Endometrial microvascular endothelial cells (primary cell): ENCODE measurements around the gene CTBP2. TPM values are rescaled to one million over a fixed set of nuclear protein-coding genes. Genes with fewer than 3 reads are reported as not detected.

Source experiments
- in situ Hi-C: cut with HindIII; loops from 2 replicates; pipeline ENCODE4 v1.10.0; 2017; ENCODE audit warnings: low sequenced_read_pairs, low pct_unique_long_range_greater_than_20kb; ENCODE audit errors: inconsistent ontology term
- total RNA-seq: library from RNA; depleted of rRNA; stranded (reverse); fragments of >200 nt; gene quantifications from one replicate; pipeline ENCODE4 v1.2.3, GENCODE V29; 2015; ENCODE audit errors: inconsistent ontology term

CTBP2 gene
- total RNA-seq, 1 donor from 2014 or later, result 89.9 TPM

DNA sequence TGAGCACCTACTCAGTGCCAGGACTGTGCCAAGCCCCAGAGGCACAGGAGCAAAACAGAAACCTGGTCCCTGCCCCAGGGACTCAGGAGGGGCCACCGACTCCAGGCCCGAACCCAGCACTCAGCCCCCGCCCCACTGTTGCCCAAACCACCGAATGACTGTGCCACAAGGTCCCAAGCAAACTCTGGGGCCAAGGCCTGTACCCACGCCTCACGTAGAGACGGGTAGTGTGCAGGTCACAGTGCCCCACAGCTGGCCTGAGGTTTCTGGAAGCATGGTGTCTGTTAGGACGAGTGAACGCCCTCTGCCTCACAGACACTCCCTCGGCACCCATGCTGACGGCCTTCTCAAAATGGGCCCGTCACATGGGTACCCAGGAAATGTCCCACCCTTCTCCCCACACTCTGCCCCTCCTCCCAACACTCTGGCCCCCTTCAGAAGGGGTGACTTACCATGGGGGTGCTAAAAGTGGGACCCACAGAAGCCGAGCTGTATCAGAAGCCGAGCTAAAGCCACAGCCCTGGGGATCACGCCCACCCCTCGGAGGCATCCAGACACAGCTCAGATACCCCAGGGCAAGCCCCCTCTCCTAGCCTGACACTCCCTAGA is 44.2 kb downstream of the CTBP2 start:
- in situ Hi-C loops, result no loop called here

DNA sequence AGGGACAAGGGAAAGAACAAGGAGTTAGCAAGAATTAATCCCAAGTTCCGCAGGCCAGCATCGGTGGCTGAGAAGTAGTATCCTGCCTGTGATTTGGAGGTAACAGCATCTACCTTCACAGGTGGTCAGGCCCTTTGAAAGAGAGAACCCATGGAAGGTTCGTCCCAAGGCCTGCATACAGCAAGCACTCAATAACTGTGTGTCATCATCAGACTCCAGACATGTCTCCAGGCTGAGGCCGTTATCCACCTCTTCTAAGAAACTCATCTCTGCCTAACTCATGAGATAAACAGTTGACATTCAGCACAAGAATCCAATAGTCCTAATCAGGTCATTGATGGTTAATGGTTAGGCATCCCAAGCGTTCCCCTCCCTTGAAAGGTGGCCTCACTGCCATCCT is 45.0 kb downstream of the CTBP2 start:
- in situ Hi-C loops, result no loop called here

DNA sequence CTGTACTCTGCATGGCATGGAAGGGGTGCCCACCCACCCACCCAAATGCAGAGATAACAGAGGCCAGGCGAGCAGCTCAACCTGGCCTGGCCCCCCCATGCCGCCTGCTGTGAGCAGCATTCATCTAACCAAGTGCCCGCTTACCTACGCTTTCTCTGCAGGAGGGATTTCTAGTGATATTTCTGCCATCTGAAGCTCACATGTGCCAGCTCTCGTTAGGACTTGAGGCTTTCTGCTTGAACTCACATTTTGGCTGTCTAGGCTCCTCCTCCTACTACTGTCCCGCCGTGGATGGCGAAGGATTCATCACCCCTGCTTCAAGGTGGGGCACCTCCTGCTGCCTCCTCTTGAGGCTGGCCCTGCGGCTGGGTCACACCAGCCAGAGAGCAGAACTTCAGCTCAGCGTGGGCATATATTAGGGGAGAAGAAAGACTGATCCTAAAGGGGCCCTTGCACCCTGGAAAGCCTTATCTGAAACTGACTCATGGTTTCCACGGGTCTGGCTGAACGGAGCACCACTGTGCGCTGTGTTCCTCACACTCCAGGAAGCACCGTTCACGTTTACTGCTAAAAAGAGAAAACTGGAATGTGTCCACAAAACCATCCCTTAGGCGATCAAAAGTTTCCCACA is 45.5 kb downstream of the CTBP2 start:
- in situ Hi-C loops, result no loop called here

DNA sequence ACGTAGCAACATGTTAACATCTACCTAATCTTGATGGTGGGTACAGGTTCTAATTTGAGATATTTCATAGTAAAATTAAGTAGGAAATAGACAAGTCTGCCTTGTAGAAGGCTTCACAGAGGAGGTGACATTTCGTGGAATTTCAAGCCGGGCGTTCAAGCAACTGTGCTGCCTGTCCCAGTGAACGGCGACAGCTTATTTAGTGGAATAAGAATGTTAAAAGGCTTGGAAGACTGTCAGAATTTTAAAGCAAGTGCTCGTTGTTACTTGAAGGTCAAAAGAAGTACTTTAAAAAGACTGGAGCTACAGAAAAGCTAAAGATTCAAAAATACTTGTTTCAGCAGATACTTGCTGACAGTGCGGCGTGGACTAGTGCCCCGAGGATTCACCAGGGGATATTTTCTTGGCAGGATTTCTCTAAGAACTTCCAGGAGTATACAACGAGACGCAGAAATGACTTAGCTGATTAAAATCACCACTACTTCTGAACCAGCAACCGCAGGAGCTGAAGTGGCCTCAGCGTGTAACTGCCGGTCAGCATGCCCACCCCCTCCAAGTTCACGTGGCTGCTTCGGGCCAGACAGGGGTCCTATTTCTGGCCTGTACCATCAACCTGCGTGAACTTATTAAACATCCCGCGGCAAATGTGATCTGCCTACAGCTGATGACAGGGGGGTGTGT is 46.5 kb downstream of the CTBP2 start:
- in situ Hi-C loops, result no loop called here

DNA sequence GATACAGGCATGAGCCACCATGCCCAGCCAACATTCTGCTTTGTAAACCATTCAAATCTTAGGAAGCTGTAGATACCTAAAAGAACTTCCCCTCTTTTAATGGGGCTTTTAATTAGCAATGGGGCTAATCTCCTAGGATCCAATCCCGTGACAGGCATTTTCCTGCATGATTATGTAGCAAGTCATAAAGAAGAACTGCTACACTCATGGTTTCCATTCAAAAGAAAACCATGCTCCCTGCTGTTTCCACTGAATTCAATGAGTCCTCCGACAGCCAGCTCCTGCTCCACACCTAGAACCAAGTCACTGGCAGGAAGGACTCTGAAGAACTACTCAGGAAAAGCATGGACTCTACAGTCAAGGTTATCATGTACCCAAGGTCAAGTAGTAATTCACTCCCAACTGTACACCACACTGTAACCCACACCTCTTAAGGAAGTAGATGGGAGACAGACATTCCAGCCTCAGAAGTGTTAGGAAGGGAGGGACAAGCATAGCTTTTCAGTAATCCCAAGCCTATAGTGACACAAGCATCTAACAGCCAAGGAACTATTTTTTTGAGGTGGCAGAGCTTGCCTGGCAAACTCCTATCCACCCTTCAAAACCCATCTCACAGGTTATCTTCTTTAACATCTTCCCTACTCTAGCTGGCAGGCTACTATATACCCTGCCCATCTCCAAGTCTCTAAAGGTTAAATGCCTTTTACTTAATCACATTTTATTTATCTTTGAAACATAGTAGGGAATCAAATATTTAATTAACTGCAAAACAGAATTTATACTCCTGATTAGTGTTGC is 47.5 kb downstream of the CTBP2 start:
- in situ Hi-C loops, result no loop called here

DNA sequence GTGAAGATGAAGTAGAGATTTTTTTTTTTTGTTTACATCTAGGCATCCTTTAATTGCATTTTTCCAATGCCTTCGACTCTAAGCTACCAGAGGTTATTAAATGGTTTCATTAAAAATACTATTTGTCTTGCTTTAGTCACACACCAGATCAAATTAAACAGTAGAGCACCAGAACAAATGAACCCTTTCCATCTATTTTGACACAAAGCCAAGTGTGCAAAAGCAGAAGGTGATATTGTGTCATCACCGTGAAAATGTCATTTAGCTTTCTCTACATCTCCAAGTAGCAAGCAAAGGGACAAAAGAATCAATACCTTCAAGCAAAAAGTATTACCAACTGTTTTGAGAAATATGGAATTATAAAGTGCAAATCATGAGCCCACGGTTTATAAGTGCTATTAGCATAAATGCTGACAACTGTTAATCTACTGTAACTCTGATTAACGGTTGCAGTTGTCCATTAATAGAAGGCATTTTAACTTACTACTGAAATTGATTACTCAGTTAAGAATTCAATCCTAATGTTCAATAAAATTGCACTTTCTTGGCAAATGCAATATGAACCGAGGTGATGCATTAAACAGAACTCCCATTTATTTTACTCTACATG is 49.1 kb downstream of the CTBP2 start:
- in situ Hi-C loops, result no loop called here

DNA sequence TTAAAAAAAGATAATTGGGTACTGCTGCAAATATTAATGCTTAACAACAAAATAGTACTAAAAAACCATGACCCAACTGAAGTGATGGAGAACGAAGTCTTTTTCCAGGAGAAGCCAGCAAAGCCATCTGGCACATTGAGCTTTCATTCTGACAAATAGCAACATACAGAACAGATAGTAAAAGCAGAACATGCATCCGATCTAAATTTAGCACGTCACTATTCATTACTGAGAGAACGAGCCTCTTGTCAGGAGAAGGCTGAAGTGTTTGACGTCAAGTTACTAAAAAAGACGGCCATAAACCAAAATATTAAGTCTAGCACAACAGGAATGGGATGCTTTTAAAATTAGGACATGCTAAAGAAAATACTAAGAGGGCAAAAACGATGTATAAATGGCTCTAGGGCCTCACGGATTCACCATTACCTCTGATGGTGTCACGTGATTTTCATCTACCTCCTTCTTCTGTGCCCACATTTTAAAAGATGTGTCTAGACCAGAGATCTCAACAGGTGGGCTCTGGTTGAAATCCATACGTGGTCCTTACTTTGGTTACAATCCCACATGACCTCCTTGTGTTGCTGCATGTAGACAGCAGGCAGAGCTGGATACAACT is 52.3 kb downstream of the CTBP2 start:
- in situ Hi-C loops, result no loop called here

DNA sequence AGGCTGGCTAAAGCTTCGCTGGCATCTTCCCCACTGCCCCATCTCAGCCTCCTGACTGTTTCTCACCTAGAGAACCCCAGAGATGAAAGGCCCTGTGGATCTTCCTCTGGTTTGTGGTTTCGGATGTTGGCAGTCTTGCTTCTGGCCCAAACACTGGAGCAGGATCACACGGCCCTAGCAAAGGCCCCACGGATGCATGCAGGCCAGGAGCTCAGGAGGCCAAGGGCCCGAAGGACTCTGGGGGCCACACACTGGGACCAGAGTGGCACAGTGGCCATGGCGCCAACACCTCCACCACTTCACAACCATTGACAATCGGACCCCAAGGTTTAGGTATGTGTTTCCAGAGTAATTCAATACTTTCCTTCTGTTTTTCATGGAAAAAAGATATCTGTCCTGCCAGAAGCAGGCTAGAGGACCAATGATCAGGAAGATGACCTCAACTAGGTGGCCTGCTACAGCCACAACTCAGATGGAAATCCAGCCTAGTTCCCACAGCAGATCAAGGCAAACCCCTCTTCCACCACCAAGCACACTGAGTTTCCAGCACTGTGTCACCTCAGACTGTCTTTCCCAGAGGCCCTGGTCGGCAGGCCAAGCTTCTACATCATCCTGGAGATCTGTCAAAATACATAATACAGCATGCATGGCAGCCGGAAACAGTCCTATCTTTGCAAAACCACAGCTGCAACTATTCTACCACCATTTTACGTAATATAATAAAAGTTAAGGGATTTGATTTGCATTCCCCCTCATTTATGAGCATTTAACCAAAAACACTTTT is 53.0 kb downstream of the CTBP2 start:
- in situ Hi-C loops, result no loop called here

DNA sequence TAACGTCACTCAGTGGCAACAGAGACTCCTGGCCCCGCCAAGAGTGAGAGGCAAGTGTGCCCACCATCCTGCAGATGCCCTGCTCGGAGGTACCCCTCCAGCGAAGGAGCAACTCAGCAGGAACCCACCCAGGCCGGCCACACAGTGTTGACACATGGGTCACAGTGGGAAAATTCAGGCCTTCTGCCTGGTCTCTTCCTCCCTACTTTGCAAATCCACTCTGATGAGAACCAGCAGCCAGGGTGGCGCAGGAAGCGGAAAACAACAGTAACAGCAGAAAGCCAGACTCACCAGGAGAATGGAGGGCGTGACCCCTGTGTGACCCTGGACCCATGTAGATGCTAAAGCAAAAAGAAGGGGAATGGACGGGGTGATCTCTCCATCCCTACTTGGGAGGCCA is 53.8 kb downstream of the CTBP2 start:
- in situ Hi-C loops, result no loop called here

DNA sequence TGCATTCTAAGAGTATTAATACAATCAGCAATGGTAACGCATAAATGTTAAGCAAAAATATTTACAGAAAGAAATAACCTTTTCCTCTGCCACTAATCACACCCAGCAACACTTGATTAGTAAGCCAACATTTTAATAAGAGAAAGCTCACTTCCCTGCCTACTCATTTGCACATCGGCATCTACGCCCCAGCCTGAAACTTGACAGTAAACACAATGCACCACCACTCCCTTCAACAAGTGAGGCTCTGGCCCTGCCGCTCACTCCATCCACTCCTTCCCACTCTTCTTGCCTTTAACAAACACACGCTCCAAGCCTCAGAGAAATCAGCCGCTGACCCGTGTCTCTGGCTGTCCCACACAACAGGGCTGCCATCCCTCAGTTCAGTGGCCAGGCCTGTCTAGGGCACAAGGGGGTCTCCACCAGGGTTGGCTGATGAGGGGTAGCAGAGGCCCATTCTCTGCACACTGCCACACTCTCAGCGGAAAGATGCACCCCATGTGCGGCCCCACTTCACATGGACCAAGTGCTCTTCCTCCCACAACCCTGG is 54.6 kb downstream of the CTBP2 start:
- in situ Hi-C loops, result no loop called here

DNA sequence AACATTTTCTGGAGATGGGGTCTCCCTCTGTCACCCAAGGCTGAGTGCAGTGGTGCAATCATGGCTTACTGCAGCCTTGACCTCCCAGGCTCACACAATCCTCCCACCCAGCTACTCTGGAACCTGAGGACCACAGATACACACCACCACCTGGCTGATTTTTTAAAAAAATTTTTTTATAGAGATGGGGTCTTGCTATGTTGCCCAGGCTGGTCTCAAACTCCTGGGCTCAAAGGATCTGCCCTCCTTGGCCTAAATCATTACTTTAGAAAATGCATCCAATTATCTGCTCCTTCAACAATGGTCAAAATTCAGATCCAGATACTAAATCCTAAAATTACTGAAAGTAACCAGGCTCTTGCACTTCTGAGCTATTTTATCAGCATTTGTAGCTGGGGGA is 55.2 kb downstream of the CTBP2 start:
- in situ Hi-C loops, result no loop called here

DNA sequence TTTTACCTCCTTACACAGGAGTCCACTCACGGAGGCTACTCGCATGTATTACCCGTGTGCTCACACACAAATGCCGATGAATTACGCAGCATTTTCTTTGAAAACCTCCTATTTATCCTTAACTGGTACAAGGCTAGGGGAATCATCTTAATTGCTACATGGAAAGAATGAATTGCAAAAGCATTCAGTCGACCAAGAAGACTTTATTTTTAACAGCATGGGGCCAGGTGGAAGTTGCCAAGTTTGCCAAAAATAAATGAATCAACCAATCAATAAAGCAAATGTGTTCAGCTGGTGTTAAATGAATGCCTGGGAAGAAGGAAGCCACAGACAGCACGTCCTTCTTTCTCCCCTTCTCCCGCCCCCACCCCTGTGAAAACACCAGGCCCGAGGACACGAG is 55.8 kb downstream of the CTBP2 start:
- in situ Hi-C loops, result no loop called here

DNA sequence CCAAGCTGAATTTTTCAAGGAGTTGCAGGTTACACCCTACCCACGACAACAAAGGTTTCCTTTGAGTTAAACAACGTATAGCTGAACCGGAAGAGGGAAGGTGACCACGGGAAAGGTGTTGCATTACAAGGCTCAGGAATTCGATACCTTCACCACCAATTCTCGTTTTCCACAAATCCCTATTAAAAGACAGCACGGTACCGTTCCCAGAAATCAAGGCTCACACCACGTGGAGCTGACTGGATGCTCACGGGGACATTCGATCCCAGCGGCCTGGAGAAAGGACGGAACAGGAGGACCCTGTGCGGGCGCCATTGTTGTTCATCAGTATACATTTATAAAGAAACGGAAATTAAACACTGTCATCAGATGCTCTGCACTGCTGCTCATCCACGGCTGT is 56.4 kb downstream of the CTBP2 start:
- in situ Hi-C loops, result no loop called here

DNA sequence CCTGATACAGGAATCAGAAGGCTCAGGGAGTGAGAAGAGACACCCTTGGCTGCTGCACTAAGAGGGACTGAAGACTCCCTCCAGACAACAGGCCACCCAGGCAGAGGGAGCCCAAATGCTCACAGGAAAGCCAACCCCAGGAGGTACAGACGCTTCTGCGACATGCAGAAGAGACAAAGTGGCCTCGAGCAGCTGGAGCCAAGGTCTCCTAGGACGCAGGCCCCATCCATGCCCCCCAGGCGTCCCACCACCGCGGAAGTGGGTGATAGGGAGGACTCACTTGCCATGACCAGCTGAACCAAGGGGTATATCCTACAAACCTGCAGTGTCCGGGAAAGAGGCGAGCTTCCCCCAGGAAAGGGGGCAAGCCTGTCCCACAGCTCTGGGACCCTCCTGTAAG is 56.9 kb downstream of the CTBP2 start:
- in situ Hi-C loops, result no loop called here

DNA sequence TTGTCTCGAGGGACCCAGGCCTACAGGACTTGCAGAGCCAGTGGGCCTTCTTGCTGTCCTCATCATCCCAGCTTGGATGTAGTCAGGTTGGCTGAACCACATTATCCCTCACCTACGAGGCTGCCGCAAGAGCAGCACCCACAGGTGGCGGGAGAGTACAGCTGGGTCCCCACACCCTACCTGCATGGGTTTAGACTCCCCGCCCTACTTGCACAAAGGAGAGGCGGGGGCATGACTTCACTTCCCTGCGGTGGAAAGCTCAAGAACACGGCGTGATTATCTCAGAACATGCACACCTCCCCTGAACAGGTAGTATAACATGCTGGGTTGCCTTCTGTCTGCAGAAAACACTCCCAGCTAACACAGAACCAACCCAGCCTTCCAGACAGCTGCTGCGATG is 57.5 kb downstream of the CTBP2 start:
- in situ Hi-C loops, result no loop called here

DNA sequence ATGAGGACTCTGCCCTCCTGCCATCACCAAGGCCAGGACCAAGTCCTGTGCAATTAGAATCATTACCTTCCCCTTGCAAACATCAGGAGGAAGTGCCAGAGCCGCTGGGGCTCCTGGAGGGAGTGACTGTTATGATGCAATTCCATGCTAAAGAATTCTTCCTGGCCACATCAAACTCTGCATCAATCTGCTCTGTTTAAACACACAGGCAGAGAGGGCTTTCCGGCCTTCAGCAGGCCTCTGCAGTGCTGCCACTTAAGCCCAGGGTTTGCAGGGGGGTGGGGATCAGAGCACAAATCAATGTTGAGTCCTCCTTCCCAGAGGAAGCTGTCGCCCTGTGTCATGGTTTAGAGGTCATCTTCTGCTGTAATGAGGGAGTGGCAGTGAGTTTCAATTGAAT is 58.1 kb downstream of the CTBP2 start:
- in situ Hi-C loops, result no loop called here

DNA sequence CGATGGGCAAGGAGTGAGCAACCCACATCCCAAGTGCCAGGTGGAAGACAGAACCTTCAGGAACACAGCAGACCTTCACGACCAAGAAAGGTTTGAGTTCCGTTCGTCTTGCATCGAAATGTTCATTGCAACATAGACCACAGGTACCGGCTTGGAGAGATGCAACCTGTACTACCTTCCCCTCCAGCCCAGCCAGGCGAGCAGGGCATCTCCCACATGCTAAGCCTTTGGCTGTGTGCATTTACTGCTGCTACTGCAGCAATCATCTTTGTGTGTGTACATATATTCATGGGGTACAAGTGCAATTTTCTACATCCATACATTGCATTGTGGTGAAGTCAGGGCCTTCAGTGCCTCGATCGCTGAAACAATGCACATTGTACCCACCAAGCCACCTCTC is 58.8 kb downstream of the CTBP2 start:
- in situ Hi-C loops, result no loop called here

DNA sequence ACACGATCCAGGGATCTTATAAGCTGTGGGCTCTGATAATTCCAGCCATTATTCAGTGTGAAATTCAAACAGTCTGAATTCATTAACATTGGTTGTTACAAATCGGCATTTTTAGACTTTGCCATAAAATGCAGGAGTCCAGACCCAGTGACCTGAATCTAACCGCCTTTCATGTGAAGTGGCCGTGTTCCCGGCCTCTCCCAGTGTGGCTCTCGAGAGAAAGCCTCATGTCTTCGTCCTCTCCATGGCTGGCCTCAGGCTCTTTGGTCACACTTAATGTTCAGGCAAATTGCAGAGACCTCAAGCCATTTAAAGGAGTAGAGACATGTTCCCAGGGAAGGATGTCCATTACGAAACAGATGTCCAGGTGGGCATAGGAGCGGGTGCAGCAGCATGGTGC is 59.3 kb downstream of the CTBP2 start:
- in situ Hi-C loops, result no loop called here
